Lower lobe of right lung (tissue), 2 donors: Measurements from ENCODE around the gene ZNRF3. TPM values are rescaled to one million over a fixed set of nuclear protein-coding genes. Genes with fewer than 3 reads are reported as not detected.

Source experiments
- ATAC-seq, 2 donors: fragments of 200-7000 bp; cut with Tn5 transposase; one replicate each; pipeline ENCODE4 v1.9.1; 2020 to 2022; ENCODE audit warnings: mild to moderate bottlenecking in 2 of 2, moderate library complexity in 2 of 2
- DNase-seq: peaks from one replicate; pipeline ENCODE4 v3.0.0-alpha.2; 2020
- H3K27ac ChIP-seq: fragments of 200-600 bp; one replicate; pipeline ENCODE4 v1.8.0; 2022
- H3K27me3 ChIP-seq: fragments of 200-600 bp; one replicate; pipeline ENCODE4 v1.8.0; 2022; ENCODE audit warnings: low read depth
- H3K36me3 ChIP-seq: fragments of 200-600 bp; one replicate; pipeline ENCODE4 v1.8.0; 2022; ENCODE audit warnings: mild to moderate bottlenecking
- H3K4me1 ChIP-seq: fragments of 200-600 bp; one replicate; pipeline ENCODE4 v1.8.0; 2022
- H3K4me3 ChIP-seq: fragments of 200-600 bp; one replicate; pipeline ENCODE4 v1.8.0; 2022; ENCODE audit warnings: mild to moderate bottlenecking
- H3K9me3 ChIP-seq: fragments of 200-600 bp; one replicate; pipeline ENCODE4 v1.8.0; 2022
- CTCF ChIP-seq: fragments of 200-600 bp; IDR thresholded peaks from one replicate; pipeline ENCODE4 v1.8.0; 2022; ENCODE audit warnings: antibody characterized with exemption, mild to moderate bottlenecking
- intact Hi-C: fragments of 100-400 bp; cut with DNase I; formaldehyde crosslinking; loops from one replicate; pipeline ENCODE4 v1.11.0; 2022
- total RNA-seq: library from RNA; stranded (reverse); fragmentation: NEBNext Ultra II Directional; extraction: Animal tissue kit (Norgen Biotek cat#: 25700); gene quantifications from one replicate; pipeline ENCODE4 v1.2.1, GENCODE V29; 2021
- donor health status: DM: no; HTN: yes; CAD: no; lungs with severe emphysema.

Gene ZNRF3
- total RNA-seq, 1 donor from 2014 or later: 11.3 TPM

- H3K27me3 ChIP-seq: no peaks in the 10 kb centered on the region
- H3K36me3 ChIP-seq: no peaks in the 10 kb centered on the region
- intact Hi-C loops: no loop called here
- no peaks in the 10 kb centered on the region for H3K9me3 ChIP-seq
- DNase-seq (no peak), ATAC-seq (no peak)
- no peaks in the 10 kb centered on the region for H3K4me1 ChIP-seq
- no peak overlapping the region for H3K27ac ChIP-seq
- TF ChIP-seq CTCF: no peak
- no peak overlapping the region for H3K4me3 ChIP-seq
Measured at GRCh38 chr22:28997342-28997741, 114.0 kb downstream of the ZNRF3 start.

GRCh38 chr22:28998681-28999080, 115.3 kb downstream of the ZNRF3 start:
- Histone ChIP-seq H3K4me1 (peaks cover under 1% of the 10 kb centered on the region), H3K36me3 (no peaks in the 10 kb centered on the region), H3K9me3 (no peaks in the 10 kb centered on the region), H3K27ac (no peak overlapping the region), H3K27me3 (no peaks in the 10 kb centered on the region), H3K4me3 (no peak overlapping the region)
- no peak for DNase-seq
- intact Hi-C loops: no loop called here
- ATAC-seq: no peak
- TF ChIP-seq CTCF: no peak

DNA sequence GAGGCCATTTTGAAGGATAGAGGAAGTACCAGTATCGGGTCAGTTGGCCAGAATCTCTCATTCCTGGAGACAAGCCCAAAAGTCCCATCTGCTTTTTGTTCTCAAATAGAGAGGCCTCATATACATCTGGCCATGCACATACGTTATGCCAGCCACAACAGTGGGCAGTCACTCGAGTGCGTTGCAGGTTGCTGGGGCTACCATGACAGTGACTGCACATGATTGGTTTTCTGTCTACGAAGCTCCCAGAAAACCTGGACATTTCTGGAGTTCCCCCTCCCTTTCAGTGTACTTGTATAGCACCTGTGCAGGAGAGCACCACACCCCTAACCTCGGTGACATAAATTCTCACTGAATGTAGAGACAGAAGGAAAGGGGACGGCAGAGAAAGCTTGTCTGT, 116.1 kb downstream of the ZNRF3 start:
- intact Hi-C loops: no loop called here
- no peak overlapping the region for H3K27ac ChIP-seq
- H3K9me3 ChIP-seq: no peaks in the 10 kb centered on the region
- peaks cover 9% of the 10 kb centered on the region for H3K4me1 ChIP-seq
- ATAC-seq: no peak
- DNase-seq: no peak
- no peak for TF ChIP-seq CTCF
- H3K36me3 ChIP-seq: no peaks in the 10 kb centered on the region
- H3K27me3 ChIP-seq: no peaks in the 10 kb centered on the region
- H3K4me3 ChIP-seq: no peak overlapping the region

GRCh38 chr22:28999919-29000556, 116.7 kb downstream of the ZNRF3 start:
- no peak overlapping the region for H3K4me3 ChIP-seq
- no peaks in the 10 kb centered on the region for H3K9me3 ChIP-seq
- DNase-seq (no peak), ATAC-seq (no peak)
- no peak overlapping the region for H3K27ac ChIP-seq
- no peaks in the 10 kb centered on the region for H3K27me3 ChIP-seq
- no peaks in the 10 kb centered on the region for H3K36me3 ChIP-seq
- H3K4me1 ChIP-seq: peaks cover 14% of the 10 kb centered on the region
- TF ChIP-seq CTCF: no peak
- intact Hi-C loops: no loop called here

DNA sequence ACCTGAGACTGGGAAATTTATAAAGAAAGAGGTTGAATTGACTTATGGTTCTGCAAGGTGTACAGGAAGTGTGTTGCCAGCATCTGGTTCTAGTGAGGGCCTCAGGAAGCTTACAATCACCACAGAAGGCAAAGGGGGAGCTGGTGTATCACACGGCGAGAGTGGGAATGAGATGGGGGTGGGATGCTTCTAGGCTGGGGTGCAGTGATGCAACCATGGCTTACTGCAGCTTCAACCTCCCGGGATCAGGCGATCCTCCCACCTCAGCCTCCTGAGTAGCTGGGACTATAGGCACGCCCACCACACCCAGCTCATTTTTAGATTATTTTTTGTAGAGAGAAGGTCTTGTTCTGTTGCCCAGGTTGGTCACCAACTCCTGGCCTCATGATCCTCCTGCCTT, 117.3 kb downstream of the ZNRF3 start:
- ATAC-seq (no peak), DNase-seq (no peak)
- Histone ChIP-seq H3K27ac (no peak overlapping the region), H3K9me3 (no peaks in the 10 kb centered on the region), H3K36me3 (no peaks in the 10 kb centered on the region), H3K4me3 (no peak overlapping the region), H3K27me3 (no peaks in the 10 kb centered on the region), H3K4me1 (peaks cover 20% of the 10 kb centered on the region)
- TF ChIP-seq CTCF: no peak
- intact Hi-C loops: no loop called here
